Activated T-cell treated with anti-CD3 and anti-CD28 coated beads, Interleukin-2, amount 50 U/mL, for 48 hours (primary cell): Measurements from ENCODE around the gene SERP2.
"Not testable (repeated sequence)": the region's sequence is repeated elsewhere in the genome, so short reads cannot be mapped to it uniquely, and the experiment has no call there.

Experiments
- DNase-seq, 2 experiments: peaks; one replicate each; pipeline ENCODE4 v3.0.0-alpha.2; 2020

SERP2 gene

DNA sequence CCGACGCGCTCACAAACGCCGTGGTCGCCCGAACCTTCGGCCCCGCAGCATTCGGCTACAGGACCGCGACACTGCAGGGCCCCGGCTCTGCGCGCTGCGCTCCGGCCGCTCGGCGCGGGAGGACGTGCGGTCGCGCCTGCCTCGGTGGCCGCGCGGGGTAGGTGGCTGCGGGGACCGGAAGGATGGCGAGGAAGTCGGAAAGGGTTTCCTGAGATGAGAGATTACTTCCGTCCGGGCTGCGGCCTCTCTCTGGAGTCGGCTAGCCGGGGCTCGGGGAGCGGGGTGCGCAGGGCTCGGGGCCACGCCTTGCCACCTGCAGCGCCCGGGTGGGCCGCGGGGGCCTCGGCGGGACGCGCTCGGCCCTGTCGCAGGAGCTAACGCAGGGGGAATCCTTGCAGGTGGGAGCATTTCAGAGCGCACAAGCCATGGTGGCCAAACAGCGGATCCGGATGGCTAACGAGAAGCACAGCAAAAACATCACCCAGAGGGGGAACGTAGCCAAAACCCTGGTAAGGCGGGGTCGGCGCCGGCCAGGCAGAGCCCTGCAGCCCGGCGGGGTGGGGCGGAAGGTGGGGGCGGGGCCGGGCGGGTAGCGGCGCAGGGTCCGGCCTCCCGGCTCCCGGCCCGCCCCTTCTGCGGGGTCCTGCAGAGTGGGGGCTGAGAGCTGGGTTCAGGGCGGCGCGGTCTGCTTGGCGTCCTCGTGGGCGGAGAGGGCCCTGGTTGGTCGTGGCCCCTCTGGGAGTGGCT, at the start of gene SERP2:
SERP2 (plus strand) TSS at position 224 of the 747 bp plus-strand sequence; CDS start at position 426, 202 bp downstream.
- DNase-seq: peak in 1 of 2 experiments; percentile 37

DNA sequence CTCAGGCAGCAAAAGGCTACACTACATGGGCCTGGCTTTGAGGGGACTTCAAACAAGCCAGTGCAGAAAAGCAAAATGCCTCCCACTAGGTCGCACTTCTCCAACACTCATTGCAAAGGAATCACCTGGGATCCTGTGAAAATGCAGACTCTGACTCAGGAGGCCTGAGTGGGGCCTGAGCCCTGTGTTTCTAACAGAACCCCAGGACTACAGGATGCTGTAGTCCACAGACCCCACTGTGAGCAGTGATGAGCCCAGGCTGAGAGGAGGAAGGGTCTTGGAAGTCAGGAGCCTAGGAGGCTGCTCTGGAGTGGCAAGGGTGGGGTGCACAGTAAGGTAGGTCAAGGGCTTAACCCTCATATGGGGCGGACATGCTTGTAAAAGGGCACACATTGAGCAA, 46.7 kb upstream of the SERP2 start:
- no peak for DNase-seq

DNA sequence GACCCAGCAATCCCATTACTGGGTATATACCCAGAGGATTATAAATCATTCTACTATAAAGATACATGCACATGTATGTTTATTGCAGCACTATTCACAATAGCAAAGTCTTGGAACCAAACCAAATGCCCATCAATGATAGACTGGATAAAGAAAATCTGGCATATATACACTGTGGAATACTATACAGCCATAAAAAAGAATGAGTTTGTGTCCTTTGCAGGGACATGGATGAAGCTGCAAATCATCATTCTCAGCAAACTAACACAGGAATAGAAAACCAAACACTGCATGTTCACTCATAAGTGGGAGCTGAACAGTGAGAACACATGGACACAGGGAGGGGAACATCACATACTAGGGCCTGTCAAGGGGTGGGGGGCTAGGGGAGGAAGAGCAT, 44.6 kb upstream of the SERP2 start:
- not testable (repeated sequence) for DNase-seq

DNA sequence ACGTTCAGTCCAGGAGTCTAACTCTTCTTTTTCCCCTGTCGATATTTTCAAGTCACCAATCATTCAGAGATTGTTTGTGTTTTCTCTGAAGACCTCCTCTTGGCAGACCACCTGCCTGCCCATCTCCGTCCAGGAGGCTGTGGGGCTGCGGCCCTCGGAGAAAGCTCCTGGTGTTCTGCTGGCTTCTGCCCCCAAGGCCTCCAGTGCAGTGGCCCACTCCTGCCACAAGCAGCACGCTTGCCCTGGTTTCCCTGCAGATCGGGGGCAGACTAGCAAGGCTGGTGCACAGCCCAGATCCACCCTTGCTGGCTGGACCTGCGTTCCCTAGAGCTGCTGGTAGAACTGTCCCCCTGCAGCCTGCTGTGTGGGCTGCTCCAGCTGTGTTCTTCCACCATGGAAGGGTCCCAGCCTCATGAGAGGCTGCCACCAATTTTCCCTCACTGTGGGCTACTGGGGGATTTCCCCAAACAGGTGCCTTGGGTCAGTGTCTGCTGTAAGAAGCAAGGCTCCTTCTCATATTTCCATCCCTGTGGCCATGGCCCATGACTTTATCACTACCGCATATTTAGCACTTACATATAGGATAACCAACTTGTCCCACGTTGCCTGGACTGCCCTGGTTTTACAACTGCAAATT, 43.6 kb upstream of the SERP2 start:
- DNase-seq: no peak

GRCh38 chr13:44331446-44331845, 42.2 kb upstream of the SERP2 start:
- no peak for DNase-seq

- DNase-seq: no peak
These were observed 41.4 kb upstream of the SERP2 start for GRCh38 chr13:44331912-44332851.

GRCh38 chr13:44333950-44334655, 39.5 kb upstream of the SERP2 start:
- no peak for DNase-seq

GRCh38 chr13:44334751-44335150, 38.9 kb upstream of the SERP2 start:
- no peak for DNase-seq

DNA sequence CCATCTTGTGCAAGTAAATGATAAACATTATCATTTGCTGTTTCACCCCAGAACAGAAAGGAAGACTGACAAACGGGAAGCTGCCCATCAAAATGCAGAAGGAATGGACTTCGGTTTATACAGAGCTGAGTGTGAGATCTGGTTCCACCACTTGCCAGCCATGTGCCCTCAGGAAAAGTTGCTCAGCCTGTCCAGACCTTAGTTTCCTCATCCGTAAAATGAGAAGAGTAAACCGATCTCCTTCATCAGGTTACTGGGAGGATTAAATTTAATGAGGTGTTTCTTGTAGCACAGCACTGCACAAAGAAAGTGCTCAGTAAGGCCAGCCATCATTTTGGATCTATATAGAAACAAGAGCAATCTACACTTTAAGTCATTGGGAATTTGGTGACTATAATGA, 36.7 kb upstream of the SERP2 start:
- no peak for DNase-seq

DNA sequence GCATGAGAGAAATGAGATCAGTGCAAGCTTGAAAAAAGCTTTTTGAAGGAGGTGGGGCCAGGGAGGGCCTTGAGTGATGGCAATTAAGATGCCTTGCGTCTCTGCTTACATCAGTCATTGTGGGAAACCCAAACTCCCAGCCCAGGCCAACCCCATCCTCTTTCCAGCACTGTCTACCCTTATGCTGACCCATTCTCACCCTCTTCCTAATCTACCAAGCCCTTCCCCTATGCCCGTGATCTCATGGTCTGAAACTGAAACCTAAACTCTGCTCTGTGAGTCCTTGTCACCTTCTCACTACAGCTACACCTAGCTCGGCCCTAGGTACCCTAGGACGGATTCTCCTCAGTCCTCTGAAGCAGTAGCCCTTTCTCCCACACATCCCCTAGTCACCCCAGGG, 36.0 kb upstream of the SERP2 start:
- no peak for DNase-seq

GRCh38 chr13:44340508-44340907, 33.1 kb upstream of the SERP2 start:
- DNase-seq: no peak

DNA sequence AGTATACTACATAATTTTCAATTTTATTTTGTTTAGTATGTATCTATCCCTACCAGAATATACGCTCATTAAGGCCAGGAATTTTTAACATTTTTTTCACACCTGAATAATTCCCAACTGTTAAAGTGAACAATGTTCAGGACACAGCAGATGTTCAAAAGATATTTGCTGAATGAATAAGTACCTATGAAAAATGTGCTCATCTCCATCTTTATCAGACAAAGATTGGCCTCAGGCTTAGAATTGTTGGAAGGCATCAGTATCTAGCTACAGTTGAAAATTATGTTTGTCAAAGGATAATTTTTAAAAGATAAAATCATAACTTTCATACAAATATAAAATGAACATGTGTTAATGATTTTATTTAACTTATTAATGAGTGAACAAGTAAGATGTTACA, 30.9 kb upstream of the SERP2 start:
- DNase-seq: no peak

DNA sequence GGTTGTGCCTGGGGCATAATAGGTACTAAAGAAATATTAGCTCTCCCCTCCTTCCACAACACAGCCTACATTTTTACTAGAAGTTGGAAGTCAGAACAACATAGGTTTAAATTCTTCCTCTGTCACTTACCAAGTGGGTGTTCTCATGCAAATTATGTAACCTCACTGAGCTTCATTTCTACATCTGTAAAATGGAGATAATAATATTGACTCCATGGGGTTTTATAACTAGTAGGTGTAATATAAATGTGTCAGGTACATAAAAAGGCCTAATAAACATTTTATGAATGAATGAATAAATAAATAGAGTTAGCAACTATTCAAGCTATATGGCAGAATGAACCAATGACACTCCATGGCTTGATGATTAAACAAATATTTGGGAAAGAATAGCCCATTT, 27.1 kb upstream of the SERP2 start:
- DNase-seq: no peak

DNA sequence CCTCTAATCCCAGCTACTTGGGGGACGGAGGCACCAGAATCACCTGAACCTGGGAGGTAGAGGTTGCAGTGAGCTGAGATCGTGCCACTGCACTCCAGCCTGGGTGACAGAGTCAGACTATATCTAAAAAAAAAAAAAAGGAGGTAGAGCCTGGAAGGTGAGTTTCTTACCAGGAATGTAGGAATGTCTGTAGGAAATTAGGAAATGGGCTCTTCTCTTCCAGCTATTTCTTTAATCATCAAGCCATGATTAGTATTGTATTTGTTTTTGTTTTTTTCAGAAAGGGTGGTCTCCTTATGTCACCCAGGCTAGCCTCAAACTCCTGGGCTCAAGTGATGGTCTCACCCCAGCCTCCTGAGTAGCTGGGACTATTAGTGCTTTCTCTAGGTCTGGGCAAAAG, 26.3 kb upstream of the SERP2 start:
- DNase-seq: no peak

GRCh38 chr13:44347949-44348348, 25.7 kb upstream of the SERP2 start:
- no peak for DNase-seq

GRCh38 chr13:44350775-44351504, 22.7 kb upstream of the SERP2 start:
- DNase-seq: no peak

GRCh38 chr13:44351505-44351854, 22.1 kb upstream of the SERP2 start:
- no peak for DNase-seq

GRCh38 chr13:44352202-44352601, 21.4 kb upstream of the SERP2 start:
- no peak for DNase-seq

GRCh38 chr13:44352671-44353070, 21.0 kb upstream of the SERP2 start:
- DNase-seq: no peak

DNA sequence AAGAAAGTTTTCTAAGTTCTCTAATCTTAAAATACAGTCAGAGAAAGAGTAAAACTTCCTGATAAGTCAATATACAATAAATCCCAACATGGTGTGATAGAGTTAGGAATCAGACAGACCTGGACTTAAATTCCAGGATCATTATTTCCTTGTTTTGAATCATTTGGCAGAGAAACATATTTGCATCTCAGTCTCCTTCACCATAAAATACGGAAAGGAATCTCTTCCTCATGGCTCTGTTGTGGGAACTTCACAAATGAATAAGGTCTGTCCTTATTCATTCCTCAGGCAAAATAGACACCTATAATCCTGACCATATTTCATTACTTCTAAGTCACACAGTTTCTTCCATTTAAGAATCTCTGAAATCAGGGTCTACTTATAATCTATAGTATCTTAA, 19.3 kb upstream of the SERP2 start:
- DNase-seq: no peak

- no peak for DNase-seq
These were observed 18.7 kb upstream of the SERP2 start for GRCh38 chr13:44354884-44355283.

GRCh38 chr13:44355621-44356020, 18.0 kb upstream of the SERP2 start:
- no peak for DNase-seq
